Measurements from ENCODE around the gene DNAH17.

- TF ChIP-seq CTCF (IDR thresholded peaks at IDR 0.05) (no peak), POLR2AphosphoS5 (IDR thresholded peaks at IDR 0.05; ENCODE audit: low read depth, low read length) (no peak), REST (IDR thresholded peaks at IDR 0.05; ENCODE audit: insufficient read depth in 1 of 2, low read depth in 2 of 2, low read length in 1 of 2) (no peak), SIN3A (IDR thresholded peaks at IDR 0.05; ENCODE audit: borderline replicate concordance, insufficient read depth, low read depth, low read length) (no peak), TCF7L2 (IDR thresholded peaks at IDR 0.05; ENCODE audit: low read depth, low read length) (no peak)
These were observed 192.6 kb downstream of the DNAH17 start for GRCh38 chr17:78384479-78385175.
